GM12864 (cell line): ENCODE results near the gene SBF1.

Experiments
- DNase-seq: peaks from one replicate; pipeline ENCODE4 v3.0.0-alpha.2; 2011; ENCODE audit warnings: low read depth
- H3K4me3 ChIP-seq: 2 replicates; pipeline ENCODE4 v1.5.1; 2011; ENCODE audit warnings: mild to moderate bottlenecking, low read depth, low read length, control low read depth
- CTCF ChIP-seq: IDR thresholded peaks from 2 replicates; pipeline ENCODE4 v1.5.1; 2011; ENCODE audit warnings: low read depth, mild to moderate bottlenecking, moderate library complexity, low read length, control low read depth, inconsistent platforms; ENCODE audit errors: missing control alignments

SBF1 gene

GRCh38 chr22:50456466-50457234 is 18.2 kb downstream of the SBF1 start:
- TF ChIP-seq CTCF: peak; percentile 40
- DNase-seq: no peak
- no peak overlapping the region for H3K4me3 ChIP-seq

GRCh38 chr22:50456026-50456425 is 18.8 kb downstream of the SBF1 start:
- no peak for TF ChIP-seq CTCF
- DNase-seq: no peak
- H3K4me3 ChIP-seq: no peak overlapping the region

- H3K4me3 ChIP-seq: no peak overlapping the region
- no peak for TF ChIP-seq CTCF
- DNase-seq: no peak
Measured at GRCh38 chr22:50455201-50455600, 19.6 kb downstream of the SBF1 start.

- DNase-seq: no peak
- no peak for TF ChIP-seq CTCF
- H3K4me3 ChIP-seq: no peak overlapping the region
Measured at GRCh38 chr22:50454556-50455075, 20.2 kb downstream of the SBF1 start.

- no peak for TF ChIP-seq CTCF
- no peak for DNase-seq
- no peak overlapping the region for H3K4me3 ChIP-seq
Measured at GRCh38 chr22:50452649-50453048, 22.2 kb downstream of the SBF1 start.

GRCh38 chr22:50447576-50448551 is 27.0 kb downstream of the SBF1 start:
- no peak overlapping the region for H3K4me3 ChIP-seq
- TF ChIP-seq CTCF: no peak
- DNase-seq: no peak
